ENCODE results near the gene THSD7A.

Gene THSD7A

GRCh38 chr7:11472646-11473045 lies 359.4 kb downstream of the THSD7A start:
- TF ChIP-seq ZFX (IDR thresholded peaks at IDR 0.05; ENCODE audit: borderline replicate concordance) (no peak), CTCF (IDR thresholded peaks at IDR 0.05) (no peak)

GRCh38 chr7:11471255-11471654 lies 360.7 kb downstream of the THSD7A start:
- no peak overlapping the region for H3K27ac ChIP-seq
- TF ChIP-seq CTCF (IDR thresholded peaks at IDR 0.05) (no peak), ZFX (IDR thresholded peaks at IDR 0.05; ENCODE audit: borderline replicate concordance) (no peak)

More at GRCh38 chr7:11472646-11473045, 359.4 kb downstream of the THSD7A start:
- no peak overlapping the region for H3K27ac ChIP-seq

GRCh38 chr7:11469028-11469745 lies 362.8 kb downstream of the THSD7A start:
- no peak overlapping the region for H3K27ac ChIP-seq
- TF ChIP-seq ZFX (IDR thresholded peaks at IDR 0.05; ENCODE audit: borderline replicate concordance) (no peak), CTCF (IDR thresholded peaks at IDR 0.05) (no peak)

GRCh38 chr7:11466517-11467105 lies 365.4 kb downstream of the THSD7A start:
- no peak overlapping the region for H3K27ac ChIP-seq
- no peak for TF ChIP-seq ZFX (IDR thresholded peaks at IDR 0.05; ENCODE audit: borderline replicate concordance)
- no peak for TF ChIP-seq CTCF (IDR thresholded peaks at IDR 0.05)

- TF ChIP-seq ZFX (IDR thresholded peaks at IDR 0.05; ENCODE audit: borderline replicate concordance) (no peak), CTCF (IDR thresholded peaks at IDR 0.05) (no peak)
- H3K27ac ChIP-seq = no peak overlapping the region
Measured at GRCh38 chr7:11464624-11465023, 367.4 kb downstream of the THSD7A start.

GRCh38 chr7:11461946-11462345 lies 370.1 kb downstream of the THSD7A start:
- no peak overlapping the region for H3K27ac ChIP-seq
- TF ChIP-seq CTCF (IDR thresholded peaks at IDR 0.05) (no peak), ZFX (IDR thresholded peaks at IDR 0.05; ENCODE audit: borderline replicate concordance) (no peak)

GRCh38 chr7:11458736-11459483 lies 373.1 kb downstream of the THSD7A start:
- no peak overlapping the region for H3K27ac ChIP-seq
- TF ChIP-seq CTCF (IDR thresholded peaks at IDR 0.05) = no peak
- TF ChIP-seq ZFX (IDR thresholded peaks at IDR 0.05; ENCODE audit: borderline replicate concordance) = no peak

All from 22Rv1 (cell line).